ENCODE results near the gene SCPEP1.
"Not testable (repeated sequence)": the region's sequence is repeated elsewhere in the genome, so short reads cannot be mapped to it uniquely, and the experiment has no call there.

SCPEP1 gene

GRCh38 chr17:56965241-56965640, 12.7 kb upstream of the SCPEP1 start:
- not testable (repeated sequence) for DNase-seq (ENCODE audit: extremely low read depth in 1 of 2, low read depth in 1 of 2)

- not testable (repeated sequence) for DNase-seq (ENCODE audit: extremely low read depth in 1 of 2, low read depth in 1 of 2)
Observed at GRCh38 chr17:56965681-56966080, 12.2 kb upstream of the SCPEP1 start.

GRCh38 chr17:56966338-56966737, 11.6 kb upstream of the SCPEP1 start:
- DNase-seq (ENCODE audit: extremely low read depth in 1 of 2, low read depth in 1 of 2) = no peak

GRCh38 chr17:56970974-56971373, 7.0 kb upstream of the SCPEP1 start:
- no peak for DNase-seq (ENCODE audit: extremely low read depth in 1 of 2, low read depth in 1 of 2)

GRCh38 chr17:56972111-56972730, 5.7 kb upstream of the SCPEP1 start:
- DNase-seq (ENCODE audit: extremely low read depth in 1 of 2, low read depth in 1 of 2) = no peak

GRCh38 chr17:56973520-56973919, 4.4 kb upstream of the SCPEP1 start:
- no peak for DNase-seq (ENCODE audit: extremely low read depth in 1 of 2, low read depth in 1 of 2)

GRCh38 chr17:56974055-56974454, 3.9 kb upstream of the SCPEP1 start:
- no peak for DNase-seq (ENCODE audit: extremely low read depth in 1 of 2, low read depth in 1 of 2)

- no peak for DNase-seq (ENCODE audit: extremely low read depth in 1 of 2, low read depth in 1 of 2)
Observed at GRCh38 chr17:56975656-56976055, 2.3 kb upstream of the SCPEP1 start.

- no peak for DNase-seq (ENCODE audit: extremely low read depth in 1 of 2, low read depth in 1 of 2)
Observed at GRCh38 chr17:56976941-56977608, 856 bp upstream of the SCPEP1 start.

- no peak for DNase-seq (ENCODE audit: extremely low read depth in 1 of 2, low read depth in 1 of 2)
Observed at GRCh38 chr17:56978441-56979090, 635 bp downstream of the SCPEP1 start.

- no peak for DNase-seq (ENCODE audit: extremely low read depth in 1 of 2, low read depth in 1 of 2)
Observed at GRCh38 chr17:56979091-56979480, 1.2 kb downstream of the SCPEP1 start.

- DNase-seq (ENCODE audit: extremely low read depth in 1 of 2, low read depth in 1 of 2) = not testable (repeated sequence)
Observed at GRCh38 chr17:56980526-56980925, 2.6 kb downstream of the SCPEP1 start.

GRCh38 chr17:56982312-56982711, 4.4 kb downstream of the SCPEP1 start:
- DNase-seq (ENCODE audit: extremely low read depth in 1 of 2, low read depth in 1 of 2) = no peak

- DNase-seq (ENCODE audit: extremely low read depth in 1 of 2, low read depth in 1 of 2) = no peak
Observed at GRCh38 chr17:56983366-56983765, 5.4 kb downstream of the SCPEP1 start.

GRCh38 chr17:56985371-56986162, 7.6 kb downstream of the SCPEP1 start:
- no peak for DNase-seq (ENCODE audit: extremely low read depth in 1 of 2, low read depth in 1 of 2)

- DNase-seq (ENCODE audit: extremely low read depth in 1 of 2, low read depth in 1 of 2) = no peak
Observed at GRCh38 chr17:56987283-56987834, 9.4 kb downstream of the SCPEP1 start.

GRCh38 chr17:56988901-56989572, 11.1 kb downstream of the SCPEP1 start:
- DNase-seq (ENCODE audit: extremely low read depth in 1 of 2, low read depth in 1 of 2) = no peak

- DNase-seq (ENCODE audit: extremely low read depth in 1 of 2, low read depth in 1 of 2) = no peak
Observed at GRCh38 chr17:56992364-56992763, 14.4 kb downstream of the SCPEP1 start.

GRCh38 chr17:56994009-56994792, 16.3 kb downstream of the SCPEP1 start:
- no peak for DNase-seq (ENCODE audit: extremely low read depth in 1 of 2, low read depth in 1 of 2)

GRCh38 chr17:56995766-56996165, 17.8 kb downstream of the SCPEP1 start:
- DNase-seq (ENCODE audit: extremely low read depth in 1 of 2, low read depth in 1 of 2) = no peak

All from stimulated activated CD8-positive, alpha-beta memory T cell treated with anti-CD3 and anti-CD28 coated beads, Interleukin-7, amount 100 ng/mL, for 48 hours (primary cell).